ENCODE measurements around the gene CIBAR2. TPM values are rescaled to one million over a fixed set of nuclear protein-coding genes. Genes with fewer than 3 reads are reported as not detected.

Gene CIBAR2
- total RNA-seq, 1 experiment from 2014 or later, result not detected

DNA sequence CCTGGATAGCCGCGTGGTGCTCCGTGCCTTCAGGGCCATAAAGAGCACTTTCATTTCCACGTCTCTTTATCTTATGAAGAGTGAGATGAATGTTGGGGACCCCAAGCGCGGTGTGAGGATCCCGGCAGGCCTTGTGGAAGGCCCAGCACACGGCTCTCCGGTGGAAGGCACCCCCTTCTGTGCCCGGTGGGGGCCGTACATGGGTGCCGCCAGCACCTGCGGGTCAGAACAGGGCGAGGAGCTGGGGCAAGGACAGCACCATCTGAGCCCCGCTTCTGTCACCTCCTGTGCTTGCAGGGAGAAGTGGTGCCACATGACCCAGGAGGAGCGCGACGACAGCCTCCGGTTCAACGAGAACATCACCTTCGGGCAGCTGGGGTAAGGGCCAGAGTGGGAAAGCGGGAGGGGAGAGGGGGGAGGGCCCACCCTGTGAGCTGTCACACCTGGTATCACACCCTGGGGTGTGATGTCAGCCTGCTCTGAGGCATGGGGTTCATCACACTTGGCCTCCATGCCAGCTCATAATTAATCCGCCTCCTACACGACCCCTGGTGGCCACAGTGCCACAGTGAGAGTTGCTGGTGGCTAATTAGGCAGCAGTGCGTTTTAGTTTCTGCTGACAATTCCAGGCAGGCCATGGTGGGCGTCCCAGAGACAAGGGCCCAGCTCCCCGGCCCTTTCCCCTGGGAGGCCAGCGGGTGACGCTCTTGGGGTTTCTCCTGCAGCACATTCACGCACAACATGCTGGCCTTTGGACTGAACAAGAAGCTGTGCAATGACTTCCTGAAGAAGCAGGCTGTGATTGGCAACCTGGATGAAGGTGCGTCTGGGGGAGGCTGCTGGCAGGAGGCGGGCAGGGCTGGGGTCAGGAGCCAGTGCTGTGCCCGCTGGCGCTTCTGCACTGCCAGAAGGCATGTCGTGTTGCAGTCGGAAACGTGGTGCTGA is 25.7 kb downstream of the CIBAR2 start:
- H3K23ac ChIP-seq (ENCODE audit: insufficient read length, low read depth, low read length), result no peak overlapping the region
- H4K8ac ChIP-seq (replicated peaks; ENCODE audit: insufficient read length, low read depth, low read length), result no peak overlapping the region
- no peak overlapping the region for H4K91ac ChIP-seq (ENCODE audit: insufficient read length, low read depth, low read length)
- no peak overlapping the region for H2BK20ac ChIP-seq (ENCODE audit: low read depth, low read length, poor library complexity, severe bottlenecking)
- H3K9ac ChIP-seq (ENCODE audit: extremely low read depth, insufficient read length, low read length), result no peak overlapping the region
- peaks cover 17% of the 10 kb centered on the region; the same call in 1 of the 2 replicates for H3K27me3 ChIP-seq (ENCODE audit: insufficient read depth, low read length)
- H3K79me2 ChIP-seq (ENCODE audit: insufficient read depth, low read length), result no peaks in the 10 kb centered on the region
- H2BK5ac ChIP-seq (ENCODE audit: insufficient read length, low read length), result no peak overlapping the region
- H3K27ac Mint-ChIP-seq, result no peak overlapping the region
- no peaks in the 10 kb centered on the region for H3K79me1 ChIP-seq (ENCODE audit: insufficient read depth, low read depth, low read length, poor library complexity, severe bottlenecking)
- H3K4me1 ChIP-seq (ENCODE audit: insufficient read depth, low read length), result no peaks in the 10 kb centered on the region; the same call in 1 of the 2 replicates
- H3K27me3 Mint-ChIP-seq (ENCODE audit: low read depth), result peaks cover 83% of the 10 kb centered on the region
- WGBS (ENCODE audit: extremely low coverage, insufficient read length, low lambda C conversion rate), result no CpG with 5 or more reads among the region's 37 CpGs
- peak; percentile 86 for DNase-seq
- H3K4me2 ChIP-seq (ENCODE audit: insufficient read depth, insufficient read length, low read length), result no peak overlapping the region
- no peak overlapping the region for H3K14ac ChIP-seq (ENCODE audit: insufficient read depth, low read length)
- no peak overlapping the region for H2AK5ac ChIP-seq (ENCODE audit: insufficient read length, low read length)
- H3T11ph ChIP-seq (ENCODE audit: low read length), result no peak overlapping the region
- H4K5ac ChIP-seq (ENCODE audit: insufficient read length, low read depth, low read length), result no peak overlapping the region
- no peak overlapping the region for H3K4me3 Mint-ChIP-seq
- no peaks in the 10 kb centered on the region; a peak in 1 of 5 replicates for H3K9me3 Mint-ChIP-seq
- H3K4me1 Mint-ChIP-seq, result peaks cover 32 to 46% of the 10 kb centered on the region in 2 experiments
- no peak overlapping the region for H2BK12ac ChIP-seq (ENCODE audit: insufficient read length, low read depth, low read length)
- peaks cover 8% of the 10 kb centered on the region for H3K23me2 ChIP-seq (ENCODE audit: insufficient read length, low read depth, low read length, poor library complexity, severe bottlenecking)
- H2BK15ac ChIP-seq (ENCODE audit: low read depth, low read length), result no peak overlapping the region
- no peak overlapping the region for H3K27ac ChIP-seq (ENCODE audit: insufficient read length, low read depth, low read length)
- no peak overlapping the region for H2AFZ ChIP-seq (ENCODE audit: low read length)
- H3K18ac ChIP-seq (ENCODE audit: insufficient read length, low read depth, low read length), result no peak overlapping the region
- no peaks in the 10 kb centered on the region for H3K9me3 ChIP-seq (ENCODE audit: control insufficient read depth, low read depth, low read length)
- peak; percentile 85 for TF ChIP-seq CTCF (conservative IDR thresholded peaks at IDR 0.05)
- no peaks in the 10 kb centered on the region for H4K20me1 ChIP-seq (ENCODE audit: control insufficient read depth, insufficient read depth, insufficient read length)
- no peaks in the 10 kb centered on the region; a peak in 1 of 7 replicates for H3K36me3 Mint-ChIP-seq (ENCODE audit: insufficient read depth in 1 of 3, low read depth in 3 of 3)
- H2BK120ac ChIP-seq (ENCODE audit: low read depth, low read length, poor library complexity, severe bottlenecking), result no peak overlapping the region
- H3K56ac ChIP-seq (ENCODE audit: insufficient read length, low read depth, low read length), result no peak overlapping the region
- H3K4ac ChIP-seq (ENCODE audit: low read depth, low read length), result no peak overlapping the region

All from H9 (cell line).